Stimulated activated CD4-positive, alpha-beta T cell treated with anti-CD3 and anti-CD28 coated beads, Interleukin-1b, Interleukin-23, amount 100 ng/mL, for 24 hours (primary cell): ENCODE results near the gene ELAC2.
"Not testable (repeated sequence)": the region's sequence is repeated elsewhere in the genome, so short reads cannot be mapped to it uniquely, and the experiment has no call there.

Source experiments
- DNase-seq, 4 experiments: peaks; one replicate each; pipeline ENCODE4 v3.0.0-alpha.2; 2020; ENCODE audit warnings: low read depth in 4 of 4, low spot score in 1 of 4

The ELAC2 gene

GRCh38 chr17:12990041-12990808, 27.6 kb downstream of the ELAC2 start:
- DNase-seq, result no peak

GRCh38 chr17:12987120-12987519, 30.7 kb downstream of the ELAC2 start:
- no peak for DNase-seq

- DNase-seq, result no peak
These were observed 32.2 kb downstream of the ELAC2 start for GRCh38 chr17:12985431-12986293.

GRCh38 chr17:12983991-12984884, 33.6 kb downstream of the ELAC2 start:
- DNase-seq, result no peak

GRCh38 chr17:12982224-12982623, 35.6 kb downstream of the ELAC2 start:
- DNase-seq, result no peak

GRCh38 chr17:12979826-12980500, 37.9 kb downstream of the ELAC2 start:
- DNase-seq, result no peak

- DNase-seq, result no peak
These were observed 38.6 kb downstream of the ELAC2 start for GRCh38 chr17:12979246-12979645.

GRCh38 chr17:12978787-12979186, 39.0 kb downstream of the ELAC2 start:
- not testable (repeated sequence) for DNase-seq

- DNase-seq, result no peak
These were observed 40.6 kb downstream of the ELAC2 start for GRCh38 chr17:12977008-12977751.

- no peak for DNase-seq
These were observed 43.8 kb downstream of the ELAC2 start for GRCh38 chr17:12974005-12974531.

GRCh38 chr17:12973496-12974004, 44.3 kb downstream of the ELAC2 start:
- DNase-seq, result no peak

- DNase-seq, result no peak
These were observed 49.9 kb downstream of the ELAC2 start for GRCh38 chr17:12967962-12968361.

- DNase-seq, result no peak
These were observed 51.4 kb downstream of the ELAC2 start for GRCh38 chr17:12966413-12966812.

GRCh38 chr17:12965988-12966387, 51.8 kb downstream of the ELAC2 start:
- DNase-seq, result no peak

- DNase-seq, result no peak
These were observed 53.0 kb downstream of the ELAC2 start for GRCh38 chr17:12964840-12965239.

GRCh38 chr17:12964162-12964561, 53.7 kb downstream of the ELAC2 start:
- DNase-seq, result no peak

GRCh38 chr17:12963505-12963904, 54.3 kb downstream of the ELAC2 start:
- no peak for DNase-seq

- no peak for DNase-seq
These were observed 56.2 kb downstream of the ELAC2 start for GRCh38 chr17:12961655-12962054.

GRCh38 chr17:12959441-12959840, 58.4 kb downstream of the ELAC2 start:
- no peak for DNase-seq

- DNase-seq, result no peak
These were observed 59.0 kb downstream of the ELAC2 start for GRCh38 chr17:12958786-12959185.
